HCT116 (cell line): ENCODE results near the gene SEM1. TPM values are rescaled to one million over a fixed set of nuclear protein-coding genes. Genes with fewer than 3 reads are reported as not detected.
"Not testable (repeated sequence)": the region's sequence is repeated elsewhere in the genome, so short reads cannot be mapped to it uniquely, and the experiment has no call there.

Experiments
- ATAC-seq: fragments of 200-7000 bp; cut with Tn5 transposase; 2 replicates; pipeline ENCODE4 v1.9.1; 2020; ENCODE audit warnings: mild to moderate bottlenecking, moderate library complexity
- BruUV-seq: library from RNA; stranded (reverse); fragments of 400-500 nt; replicated peaks from 2 replicates; lab custom pipeline; 2021; lab: Mats Ljungman, UMichigan
- CTCF ChIA-PET: fragments of 300-600 bp; sonication (Branson Sonifier 250); formaldehyde crosslinking; loops from one replicate; lab custom pipeline; 2021; ENCODE audit warnings: antibody characterized with exemption; lab: Charles Lee
- POLR2A ChIA-PET: fragments of 300-600, 350-600 bp; sonication (Branson Sonifier 250); formaldehyde crosslinking; loops from one replicate; lab custom pipeline; 2021; ENCODE audit warnings: antibody characterized with exemption; lab: Charles Lee
- RAD21 ChIA-PET, 2 experiments: fragments of 300-600 bp; sonication (Branson Sonifier 250); formaldehyde crosslinking; loops; one replicate each; lab custom pipeline; 2023; ENCODE audit warnings: low total read pairs in 2 of 2; ENCODE audit not compliant: uncharacterized antibody in 2 of 2, unreplicated experiment in 2 of 2, low non-redundant PET in 1 of 2; lab: Charles Lee
- DNase-seq: peaks from one replicate; pipeline ENCODE4 v3.0.0-alpha.2; 2010; ENCODE audit warnings: low read depth, low spot score
- H2AFZ ChIP-seq: fragments of 200-600 bp; shearing (Covaris generic), sonication (generic); 2 replicates; pipeline ENCODE4 v1.6.1; 2017; ENCODE audit warnings: low read depth, mixed run types, mixed read lengths, antibody characterized with exemption, low read length; ENCODE audit not compliant: poor library complexity, severe bottlenecking
- H3K27ac ChIP-seq: 2 replicates; pipeline ENCODE4 v1.5.1; 2012; ENCODE audit warnings: low read depth, low read length
- H3K27me3 ChIP-seq: fragments of 200-600 bp; sonication (generic); 2 replicates; pipeline ENCODE4 v1.6.1; 2016; ENCODE audit warnings: mixed run types, low read length, mixed read lengths; ENCODE audit not compliant: insufficient read depth
- H3K36me3 ChIP-seq, 2 experiments: fragments of 200-500 bp in 1 of 2; fragments of 200-600 bp in 1 of 2; sonication (Bioruptor generic) in 1 of 2; sonication (generic) in 1 of 2; 2 replicates each; pipeline versions ENCODE4 v1.5.1 to v1.6.1; 2014 to 2016; ENCODE audit warnings: low read length in 2 of 2, inconsistent platforms in 1 of 2, mixed read lengths in 1 of 2, mixed run types in 1 of 2; ENCODE audit not compliant: insufficient read depth in 2 of 2, control insufficient read depth in 1 of 2
- H3K4me1 ChIP-seq, 2 experiments: fragments of 200-600 bp in 1 of 2; sonication (generic) in 1 of 2; 2 replicates each; pipeline versions ENCODE4 v1.5.1 to v1.6.1; 2012 to 2017; ENCODE audit warnings: low read length in 2 of 2, inconsistent platforms in 1 of 2, mild to moderate bottlenecking in 1 of 2, mixed read lengths in 1 of 2, mixed run types in 1 of 2, moderate library complexity in 1 of 2; ENCODE audit not compliant: insufficient read depth in 2 of 2, control insufficient read depth in 1 of 2
- H3K4me2 ChIP-seq: fragments of 200-600 bp; sonication (generic); 2 replicates; pipeline ENCODE4 v1.6.1; 2017; ENCODE audit warnings: mixed run types, low read length, mixed read lengths
- H3K4me3 ChIP-seq, 2 experiments: fragments of 200-600 bp in 1 of 2; sonication (generic) in 1 of 2; replicated peaks in 1 of 2; 2 replicates each; pipeline ENCODE4 v1.5.1; 2011 to 2016; ENCODE audit warnings: low read length in 2 of 2, control low read depth in 1 of 2, low read depth in 1 of 2, mild to moderate bottlenecking in 1 of 2, mixed read lengths in 1 of 2, mixed run types in 1 of 2
- H3K79me2 ChIP-seq: fragments of 200-600 bp; sonication (generic); 2 replicates; pipeline ENCODE4 v1.6.1; 2017; ENCODE audit warnings: mild to moderate bottlenecking, mixed run types, low read length, moderate library complexity, mixed read lengths; ENCODE audit not compliant: insufficient read depth
- H3K9ac ChIP-seq: fragments of 200-600 bp; sonication (generic); 2 replicates; pipeline ENCODE4 v1.6.1; 2016; ENCODE audit warnings: low read length, mixed read lengths
- H3K9me2 ChIP-seq: fragments of 200-600 bp; sonication (generic), shearing (Covaris generic); 2 replicates; pipeline ENCODE4 v1.6.1; 2017; ENCODE audit warnings: mixed run types, mild to moderate bottlenecking, moderate library complexity; ENCODE audit not compliant: insufficient read depth
- H3K9me3 ChIP-seq, 2 experiments: fragments of 200-500 bp in 1 of 2; fragments of 200-600 bp in 1 of 2; sonication (Bioruptor generic) in 1 of 2; sonication (generic) in 1 of 2; 2 replicates each; pipeline ENCODE4 v1.6.1; 2014 to 2017; ENCODE audit warnings: low read length in 2 of 2, mixed read lengths in 2 of 2, inconsistent platforms in 1 of 2, low read depth in 1 of 2, mild to moderate bottlenecking in 1 of 2, mixed run types in 1 of 2, moderate library complexity in 1 of 2; ENCODE audit not compliant: control insufficient read depth in 1 of 2, insufficient read depth in 1 of 2
- H4K20me1 ChIP-seq: fragments of 200-600 bp; sonication (generic), shearing (Covaris generic); 2 replicates; pipeline ENCODE4 v1.6.1; 2017; ENCODE audit warnings: mixed run types, mild to moderate bottlenecking, moderate library complexity; ENCODE audit not compliant: insufficient read depth
- CTCF ChIP-seq, 3 experiments: fragments of 200-600 bp in 1 of 3; sonication (generic) in 1 of 3; IDR thresholded peaks in 2 of 3; conservative IDR thresholded peaks in 1 of 3; 2 replicates each; pipeline ENCODE4 v1.5.1; 2012 to 2017; ENCODE audit warnings: low read depth in 2 of 3, low read length in 2 of 3, antibody characterized with exemption in 1 of 3, borderline replicate concordance in 1 of 3, control low read depth in 1 of 3, mild to moderate bottlenecking in 1 of 3, mixed read lengths in 1 of 3, mixed run types in 1 of 3, moderate library complexity in 1 of 3; ENCODE audit not compliant: insufficient read depth in 1 of 3
- EGR1 ChIP-seq: IDR thresholded peaks from 2 replicates; pipeline ENCODE4 v1.6.1; 2012; ENCODE audit warnings: low read depth
- ELF1 ChIP-seq: IDR thresholded peaks from 2 replicates; pipeline ENCODE4 v1.6.1; 2012; ENCODE audit warnings: low read depth, borderline replicate concordance
- EZH2phosphoT487 ChIP-seq: fragments of 200-600 bp; IDR thresholded peaks from 2 replicates; pipeline ENCODE4 v1.6.1; 2018; ENCODE audit warnings: antibody characterized with exemption, borderline replicate concordance
- REST ChIP-seq: IDR thresholded peaks from 2 replicates; pipeline ENCODE4 v1.6.1; 2012; ENCODE audit warnings: low read depth
- ZFX ChIP-seq: fragments of 450-650 bp; IDR thresholded peaks from 2 replicates; pipeline ENCODE4 v1.6.1; 2017
- intact Hi-C: fragments of 100-400 bp; cut with micrococcal nuclease; formaldehyde crosslinking; loops from 2 replicates; pipeline ENCODE4 v1.10.0; 2022
- total RNA-seq: library from RNA; stranded (reverse); gene quantifications from one replicate; pipeline ENCODE4 v1.2.1, GENCODE V29; 2021; ENCODE audit not compliant: unreplicated experiment

Gene SEM1
- total RNA-seq, 1 experiment from 2014 or later = 45.7 TPM

- TF ChIP-seq ELF1 (no peak), ZFX (no peak), EGR1 (no peak), EZH2phosphoT487 (no peak), REST (no peak), CTCF (IDR thresholded peaks at IDR 0.05 in 2 of 3, conservative IDR thresholded peaks at IDR 0.05 in 1 of 3; ENCODE audit: borderline replicate concordance in 1 of 3, insufficient read depth in 1 of 3, low read depth in 2 of 3, low read length in 2 of 3) (no peak)
- Histone ChIP-seq H3K9ac (no peak overlapping the region), H3K9me2 (no peaks in the 10 kb centered on the region), H3K27ac (no peak overlapping the region), H3K36me3 (no peaks in the 10 kb centered on the region), H3K4me3 (no peak overlapping the region), H2AFZ (no peak overlapping the region), H3K4me1 (no peaks in the 10 kb centered on the region), H3K4me2 (no peak overlapping the region), H4K20me1 (no peaks in the 10 kb centered on the region), H3K27me3 (no peaks in the 10 kb centered on the region), H3K9me3 (no peaks in the 10 kb centered on the region), H3K79me2 (no peaks in the 10 kb centered on the region)
- ATAC-seq (no peak), DNase-seq (no peak)
- RAD21 ChIA-PET = no interaction called here
- POLR2A ChIA-PET = no interaction called here
- no TSS peak for BruUV-seq
- CTCF ChIA-PET = no interaction called here
- intact Hi-C loops = no loop called here
Measured at GRCh38 chr7:96645084-96645483, 64.6 kb downstream of the SEM1 start.

GRCh38 chr7:96643436-96643835 lies 66.2 kb downstream of the SEM1 start:
- ATAC-seq, H3K9me2 ChIP-seq, H2AFZ ChIP-seq, H4K20me1 ChIP-seq, DNase-seq, H3K4me1 ChIP-seq, H3K27ac ChIP-seq, RAD21 ChIA-PET, H3K9me3 ChIP-seq, BruUV-seq, H3K79me2 ChIP-seq, H3K9ac ChIP-seq, H3K4me3 ChIP-seq, H3K36me3 ChIP-seq, CTCF ChIA-PET, H3K4me2 ChIP-seq, intact Hi-C loops, H3K27me3 ChIP-seq, POLR2A ChIA-PET: not testable (repeated sequence)
